Peyer's patch (tissue), 4 donors: Measurements from ENCODE around the gene SNX27.

ENCODE experiments used
- POLR2A ChIP-seq, 2 donors: fragments of 450-650 bp; IDR thresholded peaks; one replicate each; pipeline ENCODE4 v1.5.1; 2017; ENCODE audit warnings: antibody characterized with exemption in 2 of 2, mild to moderate bottlenecking in 2 of 2, moderate library complexity in 2 of 2
- TF ChIP-seq, protein P1 (sequence below), 6 experiments: fragments of 450-650 bp in 4 of 6; fragments of 200-600 bp in 2 of 6; sonication (generic) in 1 of 6; IDR thresholded peaks; one replicate each; pipeline ENCODE4 v1.5.1; 2017 to 2019; ENCODE audit warnings: antibody characterized with exemption in 6 of 6, mild to moderate bottlenecking in 3 of 6, moderate library complexity in 1 of 6

DNA sequence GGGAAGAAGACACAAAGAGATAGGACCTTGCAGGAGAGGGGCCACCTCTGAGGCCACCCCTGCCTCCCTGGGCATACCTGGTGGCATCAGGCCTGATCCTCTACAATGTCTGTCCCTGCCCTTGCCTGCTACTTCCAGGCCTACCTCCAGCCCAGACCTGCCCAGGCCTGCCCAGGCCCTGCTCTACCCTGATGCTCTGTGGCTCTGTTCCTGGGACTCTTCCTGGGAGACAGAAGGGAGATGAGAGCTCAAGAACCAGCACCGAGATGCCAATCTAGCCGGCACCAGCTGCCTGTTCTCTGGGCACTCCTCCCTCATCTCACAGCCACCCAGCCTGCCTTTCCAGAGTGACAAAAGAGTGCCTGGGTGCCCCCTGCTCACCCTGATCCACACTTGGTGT lies 102.0 kb downstream of the SNX27 start:
- TF ChIP-seq POLR2A (IDR thresholded peaks at IDR 0.05), result no peak
- TF ChIP-seq, protein P1, sequence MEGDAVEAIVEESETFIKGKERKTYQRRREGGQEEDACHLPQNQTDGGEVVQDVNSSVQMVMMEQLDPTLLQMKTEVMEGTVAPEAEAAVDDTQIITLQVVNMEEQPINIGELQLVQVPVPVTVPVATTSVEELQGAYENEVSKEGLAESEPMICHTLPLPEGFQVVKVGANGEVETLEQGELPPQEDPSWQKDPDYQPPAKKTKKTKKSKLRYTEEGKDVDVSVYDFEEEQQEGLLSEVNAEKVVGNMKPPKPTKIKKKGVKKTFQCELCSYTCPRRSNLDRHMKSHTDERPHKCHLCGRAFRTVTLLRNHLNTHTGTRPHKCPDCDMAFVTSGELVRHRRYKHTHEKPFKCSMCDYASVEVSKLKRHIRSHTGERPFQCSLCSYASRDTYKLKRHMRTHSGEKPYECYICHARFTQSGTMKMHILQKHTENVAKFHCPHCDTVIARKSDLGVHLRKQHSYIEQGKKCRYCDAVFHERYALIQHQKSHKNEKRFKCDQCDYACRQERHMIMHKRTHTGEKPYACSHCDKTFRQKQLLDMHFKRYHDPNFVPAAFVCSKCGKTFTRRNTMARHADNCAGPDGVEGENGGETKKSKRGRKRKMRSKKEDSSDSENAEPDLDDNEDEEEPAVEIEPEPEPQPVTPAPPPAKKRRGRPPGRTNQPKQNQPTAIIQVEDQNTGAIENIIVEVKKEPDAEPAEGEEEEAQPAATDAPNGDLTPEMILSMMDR (IDR thresholded peaks at IDR 0.05), result no peak
